ENCODE measurements around the gene PLXNA2. TPM values are rescaled to one million over a fixed set of nuclear protein-coding genes. Genes with fewer than 3 reads are reported as not detected.

Gene PLXNA2
- polyA plus RNA-seq, 1 of the 3 experiments (the other 2 are of a cell fraction), result 8.5 TPM

- Histone ChIP-seq H3K9ac (0 out of 2 replicates have a peak overlapping the region, but pooled peaks have one; percentile 52), H3K27me3 (ENCODE audit: insufficient read depth) (no peaks in the 10 kb centered on the region), H3F3A (replicated peaks; ENCODE audit: insufficient read depth) (peaks cover 10% of the 10 kb centered on the region), H2AFZ (ENCODE audit: low read depth) (no peak overlapping the region), H3K4me1 (ENCODE audit: control insufficient read depth in 1 of 2, insufficient read depth in 2 of 2, low read depth in 1 of 2, low read length in 1 of 2) (peaks cover 3 to 19% of the 10 kb centered on the region in 2 experiments; a peak in 3 of 4 replicates), H4K20me1 (ENCODE audit: insufficient read depth) (no peaks in the 10 kb centered on the region), H3K4me2 (peak overlapping the region; percentile 72; the same call in 1 of the 2 replicates), H3K79me2 (ENCODE audit: insufficient read depth) (no peaks in the 10 kb centered on the region), H3K9me2 (no peaks in the 10 kb centered on the region), H3K9me3 (no peaks in the 10 kb centered on the region), H3K4me3 (ENCODE audit: low read depth in 2 of 2, low read length in 1 of 2) (no peak overlapping the region), H3K36me3 (replicated peaks in 1 of 2; ENCODE audit: control insufficient read depth in 1 of 2, insufficient read depth in 2 of 2, low read length in 1 of 2) (peaks cover 46 to 70% of the 10 kb centered on the region in 2 experiments), H3K27ac (ENCODE audit: low read depth in 2 of 2, low read length in 1 of 2) (peak overlapping the region in 1 of 2 experiments; percentile 90; a peak in 2 of 4 replicates)
- POLR2A ChIA-PET, result no interaction called here
- DNase-seq, result no peak
- TF ChIP-seq MAX (IDR thresholded peaks at IDR 0.05; ENCODE audit: low read depth) (0 out of 2 replicates have a peak, but pooled peaks have one; percentile 2), REST (IDR thresholded peaks at IDR 0.05; ENCODE audit: low read depth, low read length) (no peak)
- 77% methylated on average over 11 of the region's 12 CpGs for WGBS (ENCODE audit: low lambda C conversion rate)
- CTCF ChIA-PET, result interaction anchor here (1.0 to 22.2 kb wide), 8 partner anchors 8 to 211 kb away, joined by 3 to 579 read pairs (median 6); partner anchors contain the start of gene PLXNA2
Measured at GRCh38 chr1:208030288-208031091, 213.7 kb downstream of the PLXNA2 start.

GRCh38 chr1:208029381-208030287, 214.6 kb downstream of the PLXNA2 start:
- H3K9me3 ChIP-seq, result no peaks in the 10 kb centered on the region
- no peaks in the 10 kb centered on the region for H3K79me2 ChIP-seq (ENCODE audit: insufficient read depth)
- H3F3A ChIP-seq (replicated peaks; ENCODE audit: insufficient read depth), result peaks cover 10% of the 10 kb centered on the region
- H3K4me3 ChIP-seq (ENCODE audit: low read depth in 2 of 2, low read length in 1 of 2), result no peak overlapping the region
- peaks cover 46 to 63% of the 10 kb centered on the region in 2 experiments for H3K36me3 ChIP-seq (replicated peaks in 1 of 2; ENCODE audit: control insufficient read depth in 1 of 2, insufficient read depth in 2 of 2, low read length in 1 of 2)
- ChIA-PET CTCF (interaction anchor here (1.1 to 22.2 kb wide), 6 partner anchors 7 to 212 kb away, joined by 3 to 579 read pairs (median 10); partner anchors contain the start of gene PLXNA2), POLR2A (no interaction called here)
- no peak for DNase-seq
- no peaks in the 10 kb centered on the region for H3K27me3 ChIP-seq (ENCODE audit: insufficient read depth)
- H3K4me1 ChIP-seq (ENCODE audit: control insufficient read depth in 1 of 2, insufficient read depth in 2 of 2, low read depth in 1 of 2, low read length in 1 of 2), result peaks cover 6 to 19% of the 10 kb centered on the region in 2 experiments; a peak in 3 of 4 replicates
- no peaks in the 10 kb centered on the region for H4K20me1 ChIP-seq (ENCODE audit: insufficient read depth)
- 80% methylated on average over 10 of the region's 13 CpGs for WGBS (ENCODE audit: low lambda C conversion rate)
- H2AFZ ChIP-seq (ENCODE audit: low read depth), result peak overlapping the region; percentile 47; the same call in 1 of the 2 replicates
- no peaks in the 10 kb centered on the region for H3K9me2 ChIP-seq
- peak overlapping the region in 1 of 2 experiments; percentile 90; a peak in 2 of 4 replicates for H3K27ac ChIP-seq (ENCODE audit: low read depth in 2 of 2, low read length in 1 of 2)
- H3K9ac ChIP-seq, result peak overlapping the region; percentile 52; the same call in 1 of the 2 replicates
- H3K4me2 ChIP-seq, result peak overlapping the region; percentile 72
- no peak for TF ChIP-seq RFX5 (IDR thresholded peaks at IDR 0.05; ENCODE audit: low read length)
- no peak for TF ChIP-seq FOXM1 (IDR thresholded peaks at IDR 0.05; ENCODE audit: low read depth)
- TF ChIP-seq POLR2AphosphoS5 (IDR thresholded peaks at IDR 0.05; ENCODE audit: low read depth, low read length), result no peak
- no peak for TF ChIP-seq ELF1 (IDR thresholded peaks at IDR 0.05)
- no peak for TF ChIP-seq MEF2A (IDR thresholded peaks at IDR 0.05; ENCODE audit: borderline replicate concordance, low read depth)
- no peak for TF ChIP-seq CHD2 (IDR thresholded peaks at IDR 0.05; ENCODE audit: low read length, partially characterized antibody)
- no peak for TF ChIP-seq FOXJ3 (CRISPR knock-in tag; IDR thresholded peaks at IDR 0.05)
- TF ChIP-seq NFIC (IDR thresholded peaks at IDR 0.05; ENCODE audit: borderline replicate concordance), result peak; percentile 39; the same call in 1 of the 2 replicates
- TF ChIP-seq EP300 (IDR thresholded peaks at IDR 0.05; ENCODE audit: borderline replicate concordance in 1 of 2, low read depth in 1 of 2, low read length in 1 of 2), result no peak; a peak in 1 of 4 replicates
- TF ChIP-seq ZBTB33 (IDR thresholded peaks at IDR 0.05; ENCODE audit: borderline replicate concordance, low read depth), result no peak
- no peak for TF ChIP-seq USF2 (IDR thresholded peaks at IDR 0.05; ENCODE audit: borderline replicate concordance, low read depth, low read length)
- no peak for TF ChIP-seq MXI1 (IDR thresholded peaks at IDR 0.05; ENCODE audit: low read depth, low read length)
- no peak for TF ChIP-seq YY1 (IDR thresholded peaks at IDR 0.05; ENCODE audit: low read depth)
- no peak for TF ChIP-seq SIN3A (IDR thresholded peaks at IDR 0.05; ENCODE audit: borderline replicate concordance, low read depth, low read length)
- TF ChIP-seq RAD21 (IDR thresholded peaks at IDR 0.05; ENCODE audit: low read length), result no peak

Data from SK-N-SH (cell line).